ENCODE measurements around the gene PRKCB.
"Not testable (repeated sequence)": the region's sequence is repeated elsewhere in the genome, so short reads cannot be mapped to it uniquely, and the experiment has no call there.

Gene PRKCB

GRCh38 chr16:23905027-23905426, 69.2 kb downstream of the PRKCB start:
- no peak for DNase-seq

- no peak for DNase-seq
These were observed 71.7 kb downstream of the PRKCB start for GRCh38 chr16:23907457-23907902.

GRCh38 chr16:23907903-23908302, 72.1 kb downstream of the PRKCB start:
- DNase-seq, result no peak

- DNase-seq, result no peak
These were observed 73.0 kb downstream of the PRKCB start for GRCh38 chr16:23908790-23909189.

GRCh38 chr16:23909792-23910418, 74.1 kb downstream of the PRKCB start:
- DNase-seq, result no peak

- no peak for DNase-seq
These were observed 79.3 kb downstream of the PRKCB start for GRCh38 chr16:23914946-23915530.

- DNase-seq, result not testable (repeated sequence)
These were observed 80.8 kb downstream of the PRKCB start for GRCh38 chr16:23916552-23916951.

GRCh38 chr16:23917621-23918020, 81.8 kb downstream of the PRKCB start:
- DNase-seq, result no peak

- no peak for DNase-seq
These were observed 84.7 kb downstream of the PRKCB start for GRCh38 chr16:23920446-23920845.

- DNase-seq, result no peak
These were observed 85.1 kb downstream of the PRKCB start for GRCh38 chr16:23920899-23921298.

- DNase-seq, result no peak
These were observed 86.6 kb downstream of the PRKCB start for GRCh38 chr16:23922406-23922805.

- DNase-seq, result no peak
These were observed 88.3 kb downstream of the PRKCB start for GRCh38 chr16:23924128-23924527.

GRCh38 chr16:23927796-23928195, 92.0 kb downstream of the PRKCB start:
- no peak for DNase-seq

GRCh38 chr16:23929237-23929636, 93.5 kb downstream of the PRKCB start:
- no peak for DNase-seq

GRCh38 chr16:23929856-23930255, 94.1 kb downstream of the PRKCB start:
- DNase-seq, result no peak

- no peak for DNase-seq
These were observed 95.0 kb downstream of the PRKCB start for GRCh38 chr16:23930791-23931190.

- no peak for DNase-seq
These were observed 95.4 kb downstream of the PRKCB start for GRCh38 chr16:23931199-23931598.

- DNase-seq, result not testable (repeated sequence)
These were observed 97.9 kb downstream of the PRKCB start for GRCh38 chr16:23933650-23934049.

GRCh38 chr16:23934610-23935236, 98.9 kb downstream of the PRKCB start:
- DNase-seq, result no peak

- DNase-seq, result no peak
These were observed 104.3 kb downstream of the PRKCB start for GRCh38 chr16:23940111-23940510.

- DNase-seq, result no peak
These were observed 105.2 kb downstream of the PRKCB start for GRCh38 chr16:23941025-23941424.

GRCh38 chr16:23941963-23942564, 106.3 kb downstream of the PRKCB start:
- DNase-seq, result no peak

GRCh38 chr16:23943604-23944003, 107.8 kb downstream of the PRKCB start:
- no peak for DNase-seq

- DNase-seq, result no peak
These were observed 108.6 kb downstream of the PRKCB start for GRCh38 chr16:23944381-23944780.
